SHP77 (cell line): ENCODE measurements around the gene NHSL2.
A peak's percentile ranks its signal among the peaks of the same experiment; 100 is the strongest.
"Not testable (repeated sequence)": the region's sequence is repeated elsewhere in the genome, so short reads cannot be mapped to it uniquely, and the experiment has no call there.

ENCODE experiments used
- DNase-seq, 2 experiments: peaks; one replicate each; lab custom pipeline; 2025; lab: John Stamatoyannopoulos, UW

The NHSL2 gene

DNA sequence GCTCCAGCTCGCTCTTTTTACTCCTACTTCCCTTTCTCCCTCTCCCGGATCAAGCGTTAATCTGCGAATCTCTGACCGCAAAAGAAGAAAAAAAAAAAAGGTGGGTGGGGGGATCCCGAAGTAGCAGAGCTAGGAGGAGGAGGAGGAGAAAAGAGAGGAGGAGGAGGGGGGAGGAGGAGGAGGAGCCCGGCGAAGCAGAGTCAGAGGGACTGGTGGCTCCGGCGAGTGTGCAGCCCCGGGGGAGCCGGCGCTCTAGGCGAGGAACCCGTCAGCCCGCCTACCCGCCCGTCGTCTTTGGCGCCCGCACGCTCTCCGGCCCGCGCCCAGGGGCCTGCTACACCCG is at the start of gene NHSL2:
NHSL2 (plus strand) TSS at position 203 of the 343 bp plus-strand sequence.
- no peak for DNase-seq

DNA sequence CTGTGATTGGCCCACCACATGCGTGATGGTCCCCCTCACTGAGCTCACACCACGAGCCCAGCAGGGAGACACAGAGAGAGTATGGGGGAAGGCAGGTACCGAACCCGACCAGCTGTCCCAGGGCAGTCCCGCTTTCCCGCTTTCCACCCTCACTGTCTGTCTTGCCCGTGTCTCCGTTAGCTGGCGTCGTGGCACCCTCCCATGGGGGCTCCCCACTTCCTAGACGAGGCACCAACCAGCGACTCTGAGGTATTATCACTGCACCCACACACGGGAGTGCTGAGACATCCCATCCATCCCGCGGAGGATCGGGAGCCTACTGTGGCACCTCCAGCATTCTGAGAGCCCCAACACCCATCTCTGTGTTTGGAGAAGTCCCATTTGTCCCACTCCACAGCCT is 43.0 kb upstream of the NHSL2 start:
- DNase-seq: no peak

DNA sequence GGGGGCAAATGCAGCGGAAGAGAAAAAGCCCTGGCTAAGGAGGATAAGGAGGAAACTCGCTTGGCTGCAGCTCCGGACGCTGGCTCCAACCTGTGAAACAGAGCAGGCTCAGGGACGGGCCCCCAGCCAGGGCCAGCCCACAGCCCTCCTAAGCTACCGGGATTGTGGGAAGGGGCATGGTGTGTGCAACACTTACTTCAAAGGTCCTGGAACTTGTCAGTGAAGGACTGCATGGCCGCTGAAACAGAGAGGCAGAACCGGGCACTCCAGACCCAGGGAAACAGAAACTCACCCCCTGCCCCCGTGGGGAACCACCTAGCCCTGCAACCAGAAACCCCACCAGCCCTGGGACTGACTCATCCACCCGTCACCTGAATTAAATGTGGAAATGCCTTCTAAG is 41.1 kb upstream of the NHSL2 start:
- not testable (repeated sequence) for DNase-seq

DNA sequence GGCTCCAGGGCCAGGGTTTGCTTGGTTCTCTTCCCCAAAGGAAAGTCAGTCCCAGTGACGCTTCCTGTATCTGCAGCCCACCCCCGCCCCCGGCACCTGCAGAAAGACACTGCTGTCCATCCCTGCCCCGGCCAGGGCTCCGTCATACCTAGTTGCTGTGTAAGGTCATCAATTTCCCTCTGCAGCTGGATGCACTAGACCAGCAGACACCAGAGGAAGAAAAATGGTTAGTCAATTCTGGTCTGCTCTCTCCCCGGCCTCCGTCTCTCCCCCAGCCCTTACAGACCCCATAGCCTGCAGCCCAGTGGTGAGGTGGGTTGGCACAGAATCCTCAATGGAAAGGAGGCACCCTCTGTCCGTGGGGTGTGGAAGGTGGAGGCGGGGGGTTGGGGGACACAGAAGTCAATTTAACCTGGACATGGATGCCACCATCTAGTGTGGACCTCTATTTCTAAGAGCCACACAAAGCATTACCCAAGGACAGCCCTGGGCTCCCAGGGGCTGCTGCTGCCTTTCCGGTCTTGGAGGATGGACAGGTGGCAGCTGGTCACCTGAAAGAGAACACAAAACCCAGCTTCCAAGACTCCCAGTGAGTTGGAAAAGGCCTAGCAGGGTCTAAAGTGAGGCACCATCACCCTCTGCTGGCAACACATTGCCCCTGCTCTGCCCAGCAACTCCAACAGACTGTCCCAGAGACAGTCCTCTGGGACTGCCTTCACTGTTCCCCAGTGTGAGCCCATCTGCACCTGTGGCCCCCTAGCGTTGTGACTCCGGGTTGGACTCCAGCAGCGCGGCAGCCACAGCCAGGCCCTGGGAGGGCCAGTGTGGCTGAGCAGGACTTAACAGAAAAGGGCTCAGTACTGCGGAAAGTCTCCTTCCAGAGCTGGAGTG is 40.2 kb upstream of the NHSL2 start:
- DNase-seq: peak; percentile 0 to 15

DNA sequence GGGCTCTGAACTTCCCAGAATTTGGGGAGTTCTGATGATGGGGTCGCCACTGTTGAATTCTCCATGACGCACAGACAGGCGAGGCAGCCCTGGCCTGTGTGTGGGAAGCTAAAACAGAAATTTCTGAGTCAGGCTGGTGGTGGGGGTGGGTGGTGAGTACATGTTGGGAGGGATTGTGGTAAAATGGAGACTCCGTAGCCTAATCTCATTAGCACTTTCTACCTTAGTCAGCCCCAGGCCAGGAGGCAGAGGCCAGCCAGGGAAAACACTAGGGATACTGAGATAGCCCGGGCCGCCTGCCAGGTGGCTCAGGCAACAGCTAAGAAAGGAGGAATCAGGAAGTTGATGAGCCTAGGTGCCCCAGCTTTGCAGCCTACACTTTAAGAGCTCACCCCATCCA is 39.3 kb upstream of the NHSL2 start:
- no peak for DNase-seq

DNA sequence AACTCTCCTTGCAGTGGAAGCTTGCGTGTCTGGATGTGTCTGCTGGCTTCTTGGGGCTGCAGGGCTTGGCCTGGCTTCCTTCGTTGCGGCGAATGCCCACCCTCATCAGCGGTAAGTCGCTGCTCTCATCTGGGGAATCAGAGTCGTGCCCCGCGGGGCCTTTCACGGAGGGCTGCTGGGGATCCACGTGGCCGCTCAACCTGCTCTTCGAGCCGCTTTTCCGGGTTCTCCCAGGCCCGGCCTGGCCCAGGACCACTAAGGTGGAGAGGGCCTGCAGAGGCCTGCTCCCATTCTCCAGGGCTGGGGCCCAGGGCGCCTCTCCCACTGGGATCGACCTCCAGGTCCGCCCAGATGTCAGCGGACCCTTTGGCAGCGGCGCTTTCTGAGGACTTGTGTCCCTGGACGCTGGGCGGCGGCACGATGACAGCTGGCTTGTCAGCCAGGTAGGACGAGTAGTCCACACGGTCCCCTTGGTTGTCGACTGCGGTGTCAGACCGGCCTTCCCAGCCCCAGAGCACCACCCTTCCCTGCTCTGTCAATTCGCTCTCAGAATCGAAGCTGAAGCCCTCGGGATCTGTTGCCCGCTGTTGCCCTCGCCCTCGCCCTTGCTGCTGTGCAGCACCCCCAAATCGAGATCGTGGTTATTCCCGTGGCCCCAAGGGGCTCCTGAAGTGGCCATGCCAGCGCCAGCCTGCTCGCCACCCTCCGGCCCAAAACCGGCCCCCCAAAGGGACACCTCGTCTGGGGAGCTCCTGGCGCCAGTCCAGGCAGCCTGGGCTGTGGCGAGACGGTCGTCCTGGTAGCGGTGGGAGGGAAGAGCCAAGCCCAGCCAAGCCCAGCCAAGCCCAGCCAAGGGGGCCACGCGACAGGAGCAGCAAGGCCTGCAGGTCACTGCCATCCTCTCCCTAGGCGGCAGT is 37.8 kb upstream of the NHSL2 start:
- no peak for DNase-seq

DNA sequence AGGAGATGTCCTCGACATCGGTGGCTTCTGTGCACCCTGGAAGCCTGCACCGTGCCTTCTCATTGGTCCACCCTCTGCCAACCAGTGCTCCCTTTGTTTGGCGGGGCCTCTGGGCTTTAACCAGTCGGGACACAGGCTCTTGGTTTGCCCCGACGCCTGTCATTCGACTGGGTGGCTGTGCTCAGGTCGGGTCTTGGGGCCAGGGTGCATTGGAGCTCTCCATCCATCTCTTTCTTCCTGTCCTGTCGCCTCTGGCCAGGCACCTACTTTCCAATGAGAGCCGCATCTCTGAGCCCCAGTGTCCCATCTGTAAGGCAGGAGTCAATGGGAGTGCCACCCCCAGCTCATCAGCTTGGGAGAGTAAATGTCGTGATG is 37.2 kb upstream of the NHSL2 start:
- no peak for DNase-seq

DNA sequence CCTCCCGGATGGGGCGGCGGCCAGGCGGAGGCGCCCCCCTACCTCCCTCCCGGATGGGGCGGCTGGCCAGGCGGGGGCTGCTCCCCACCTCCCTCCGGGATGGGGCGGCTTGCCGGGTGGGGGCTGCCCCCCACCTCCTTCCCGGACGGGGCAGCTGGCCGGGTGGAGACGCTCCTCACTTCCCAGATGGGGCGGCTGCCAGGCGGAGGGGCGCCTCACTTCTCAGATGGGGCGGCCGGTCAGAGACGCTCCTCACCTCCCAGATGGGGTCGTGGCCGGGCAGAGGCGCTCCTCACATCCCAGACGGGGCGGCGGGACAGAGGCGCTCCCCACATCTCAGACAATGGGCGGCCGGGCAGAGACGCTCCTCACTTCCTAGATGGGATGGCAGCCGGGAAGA is 33.8 kb upstream of the NHSL2 start:
- not testable (repeated sequence) for DNase-seq

DNA sequence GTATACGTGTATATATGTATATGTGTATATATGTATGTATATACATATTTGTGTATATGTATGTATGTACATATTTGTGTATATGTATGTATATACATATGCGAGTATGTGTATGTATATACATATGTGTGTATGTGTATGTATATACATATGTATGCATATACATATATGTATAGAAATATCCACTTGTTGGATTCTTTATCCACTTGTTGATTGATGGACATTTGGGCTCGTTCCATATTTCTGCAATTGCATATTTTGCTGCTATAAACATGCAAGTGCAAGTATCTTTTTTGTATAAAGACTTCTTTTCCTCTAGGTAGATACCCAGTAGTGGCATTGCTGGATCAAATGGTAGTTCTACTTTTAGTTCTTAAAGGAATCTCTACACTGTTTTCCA is 25.5 kb upstream of the NHSL2 start:
- no peak for DNase-seq

DNA sequence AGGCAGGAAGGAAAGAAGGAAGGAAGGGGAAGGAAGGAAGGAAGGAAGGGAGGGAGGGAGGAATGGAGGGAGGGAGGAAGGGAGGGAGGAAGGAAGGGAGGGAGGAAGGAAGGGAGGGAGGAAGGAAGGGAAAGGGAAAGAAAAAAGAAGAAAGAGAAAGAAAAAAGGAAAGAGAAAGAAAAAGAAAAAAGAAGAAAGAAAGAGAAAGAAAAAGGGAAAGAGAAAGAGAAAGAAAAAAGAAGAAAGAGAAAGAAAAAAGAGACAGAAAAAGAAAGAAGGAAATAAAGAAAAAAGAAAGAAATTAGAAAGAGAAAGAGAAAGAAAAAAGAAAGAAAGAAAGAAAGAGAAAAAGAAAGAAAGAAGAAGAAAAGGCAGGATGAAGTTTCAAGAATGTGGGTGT is 15.0 kb upstream of the NHSL2 start:
- DNase-seq: no peak

DNA sequence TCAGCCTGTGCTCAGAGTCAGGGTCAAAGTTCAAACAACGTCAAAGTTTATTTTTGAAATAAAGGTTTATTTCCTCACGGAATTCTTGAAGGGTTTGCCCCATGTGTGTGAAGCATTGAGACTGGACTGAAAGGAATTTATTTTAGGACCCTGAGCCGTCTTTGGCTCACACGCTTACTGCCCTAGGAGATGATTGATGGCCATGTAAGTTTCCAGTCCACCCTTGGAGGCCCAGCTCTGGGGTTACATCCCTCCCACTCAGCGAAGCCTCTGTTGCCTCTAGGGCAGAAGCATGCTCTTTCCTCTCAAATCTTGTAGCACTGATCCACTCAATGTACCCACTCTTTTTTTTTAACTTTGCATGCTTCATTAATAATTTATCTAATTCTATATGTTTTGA is 4.5 kb upstream of the NHSL2 start:
- no peak for DNase-seq

DNA sequence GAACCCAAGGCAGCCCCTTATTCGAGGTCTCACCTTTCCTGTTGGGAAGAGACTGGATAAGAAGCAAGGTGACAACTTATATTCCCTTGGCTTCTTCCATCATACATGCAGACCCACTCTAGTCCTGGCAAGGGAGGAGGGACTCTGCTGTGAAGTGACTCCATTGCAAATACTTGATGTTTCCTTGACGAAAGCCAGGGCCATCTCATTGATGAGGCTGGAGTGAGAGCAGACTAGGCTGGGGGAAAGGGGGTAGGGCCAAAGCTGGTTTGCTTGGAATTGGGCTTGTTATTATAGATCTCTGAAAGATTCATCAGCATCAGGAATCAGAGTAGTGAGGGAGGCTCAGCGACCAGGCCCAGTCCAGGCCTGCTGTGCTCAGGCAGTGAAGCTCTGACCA is 2.3 kb upstream of the NHSL2 start:
- DNase-seq: no peak

DNA sequence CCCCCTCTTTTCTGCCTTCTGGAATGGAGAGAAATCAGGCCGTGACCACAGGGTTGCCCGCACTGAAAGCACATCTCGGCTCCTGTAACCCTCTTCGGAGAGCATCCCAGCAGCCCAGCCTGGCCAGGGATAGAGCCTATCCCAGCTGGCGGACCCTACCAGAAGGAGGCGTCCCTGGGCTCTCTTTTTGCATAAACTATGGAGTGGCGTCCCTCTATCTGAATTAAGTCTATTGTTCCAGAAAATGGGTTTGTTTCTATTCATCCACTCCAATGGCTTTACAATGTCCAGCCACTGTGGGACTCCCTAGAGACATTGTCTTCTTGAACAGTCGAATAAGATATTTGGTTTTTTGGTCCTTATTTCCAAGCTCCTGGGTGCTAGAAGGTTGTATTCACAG is 689 bp upstream of the NHSL2 start:
- no peak for DNase-seq

DNA sequence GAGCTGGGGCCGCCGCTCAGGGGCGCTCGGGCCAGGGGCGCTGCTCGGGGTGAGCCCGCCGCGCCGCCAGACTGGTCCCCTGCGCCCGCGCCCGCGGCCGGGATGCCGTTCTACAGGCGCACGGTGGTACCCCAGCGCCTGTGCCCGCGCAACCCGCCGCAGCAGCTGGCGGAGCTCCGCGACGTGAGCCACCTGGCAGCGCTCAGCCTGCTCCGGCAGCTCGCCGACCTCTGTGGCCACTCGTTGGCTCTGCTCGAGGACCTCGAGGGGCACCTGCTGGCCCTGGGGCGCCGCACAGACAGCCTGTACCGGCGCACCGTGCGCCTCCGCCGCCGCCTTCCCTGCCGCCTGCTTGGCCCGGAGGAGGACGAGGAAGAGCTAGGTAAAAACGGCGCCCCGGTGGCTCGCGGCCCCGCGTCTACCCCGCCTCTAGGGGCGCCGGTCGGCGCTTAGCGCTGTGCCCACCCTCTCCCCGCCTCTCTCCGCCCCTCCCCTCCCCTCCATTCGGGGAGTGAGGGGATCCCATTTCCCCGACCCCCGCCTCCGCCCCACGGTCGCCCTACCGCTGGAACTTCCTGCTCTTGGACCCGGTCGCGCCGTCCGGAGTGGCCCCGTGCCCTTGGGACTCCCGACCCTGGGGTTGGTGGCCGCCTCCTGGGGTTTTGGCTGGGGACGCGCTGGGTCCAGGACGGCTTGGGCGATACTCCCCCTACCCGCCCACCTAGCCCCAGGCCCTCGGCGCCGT is 513 bp downstream of the NHSL2 start:
- no peak for DNase-seq

DNA sequence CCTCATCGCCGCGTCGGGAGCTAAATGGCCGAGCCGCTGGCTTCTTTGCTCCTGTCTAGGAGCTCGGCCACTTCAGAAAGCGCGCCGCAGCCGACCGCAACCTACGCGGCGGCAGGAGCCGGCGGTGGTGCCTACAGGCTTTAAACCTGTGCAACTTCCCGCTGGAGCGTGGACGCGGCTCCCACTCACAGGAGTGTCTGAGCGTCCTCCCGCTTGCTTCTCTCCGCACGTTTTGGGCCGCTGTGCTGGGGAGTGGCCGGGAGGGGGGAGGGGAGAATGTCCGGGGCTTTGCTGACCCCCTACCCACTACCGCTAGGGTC is 1.0 kb downstream of the NHSL2 start:
- no peak for DNase-seq

DNA sequence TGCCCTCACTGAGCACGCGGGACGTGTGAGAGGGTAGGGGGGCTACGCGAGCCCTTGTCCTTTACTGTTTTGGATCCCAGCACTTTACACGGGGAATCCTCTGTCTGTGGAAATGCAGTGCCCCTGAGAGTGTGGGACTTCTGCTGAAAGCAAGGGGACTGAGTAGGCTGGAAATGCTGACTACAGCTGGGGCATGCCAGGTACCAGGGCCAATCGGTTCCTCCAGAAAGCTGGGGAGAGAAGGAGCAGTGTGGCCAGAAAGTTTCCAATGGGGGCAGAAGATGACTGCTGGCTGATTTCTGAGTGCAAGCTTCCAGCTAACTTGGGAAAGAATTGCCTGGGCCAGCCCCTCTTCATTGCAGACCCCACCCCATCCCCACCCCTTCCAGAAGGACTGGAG is 1.5 kb downstream of the NHSL2 start:
- DNase-seq: no peak

DNA sequence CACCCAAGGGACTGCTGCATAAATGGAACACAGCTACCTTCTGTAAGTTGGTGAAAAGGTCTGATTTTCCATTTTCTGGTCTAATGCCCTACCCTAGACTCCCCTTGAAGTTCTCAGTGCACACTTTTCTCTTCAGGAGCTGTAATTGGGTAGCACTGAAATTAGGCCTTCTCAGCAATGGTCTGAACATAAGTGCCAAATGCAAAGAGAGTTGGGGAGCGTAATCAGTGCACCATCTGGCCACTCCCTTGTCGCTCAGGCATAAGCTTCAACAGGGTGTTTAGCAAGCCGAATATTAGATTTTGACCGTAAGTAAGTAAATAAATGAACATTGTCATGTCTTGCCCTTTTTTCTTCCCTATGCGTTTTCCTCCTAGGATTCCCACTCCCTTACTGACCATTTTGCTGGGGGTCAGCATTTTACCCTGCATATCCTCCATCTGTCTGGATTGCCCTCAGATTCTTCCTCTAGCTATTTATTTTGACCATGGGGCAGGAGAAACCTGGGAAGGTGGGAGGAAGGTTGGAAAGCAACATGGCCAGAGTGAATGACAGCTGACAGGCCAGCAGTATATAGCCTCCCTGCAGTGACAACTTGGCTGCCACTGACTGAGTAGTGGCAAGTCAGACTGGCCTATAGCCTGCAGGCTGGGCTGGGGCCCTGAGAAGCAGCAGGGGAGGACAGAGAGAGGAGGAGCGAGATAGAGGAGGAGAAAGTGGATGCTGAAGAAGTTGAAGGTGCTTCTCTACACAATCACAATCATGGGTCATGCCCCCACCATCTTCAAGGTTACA is 2.7 kb downstream of the NHSL2 start:
- DNase-seq: no peak

DNA sequence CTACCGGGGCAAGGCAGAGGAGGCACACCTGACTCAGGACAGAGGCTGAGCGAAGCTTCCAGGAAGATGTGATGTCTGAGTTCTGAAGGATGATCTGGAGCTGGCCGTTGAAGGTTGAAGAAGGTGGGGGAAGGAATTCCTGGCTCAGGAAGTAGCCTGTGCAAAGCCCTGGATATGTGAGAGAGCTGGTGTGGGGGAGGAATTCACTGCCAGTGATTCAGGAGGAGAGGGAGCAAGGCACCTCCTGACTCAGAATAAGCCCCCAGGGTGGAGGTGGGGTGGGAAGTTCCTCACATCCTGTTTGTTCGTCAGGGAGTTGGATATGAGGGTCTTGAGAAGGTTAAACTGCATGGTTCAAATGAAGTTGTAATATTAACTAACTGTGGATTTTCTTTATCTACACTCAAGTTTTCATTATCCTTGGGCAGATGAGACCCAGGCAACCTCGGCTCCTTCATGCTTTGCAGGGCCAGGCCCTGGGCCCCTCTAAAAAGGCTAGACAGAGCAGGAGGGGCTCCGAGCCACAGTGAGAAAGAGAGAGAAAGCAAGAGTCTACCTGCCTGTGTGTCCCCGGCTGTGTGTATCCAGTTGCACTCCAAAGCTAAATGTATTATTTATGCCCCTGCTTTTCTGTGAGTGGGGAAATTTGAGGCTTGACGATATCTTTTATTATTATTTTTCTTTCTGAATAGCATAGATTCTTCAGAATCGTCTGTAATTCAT is 7.1 kb downstream of the NHSL2 start:
- DNase-seq: no peak

DNA sequence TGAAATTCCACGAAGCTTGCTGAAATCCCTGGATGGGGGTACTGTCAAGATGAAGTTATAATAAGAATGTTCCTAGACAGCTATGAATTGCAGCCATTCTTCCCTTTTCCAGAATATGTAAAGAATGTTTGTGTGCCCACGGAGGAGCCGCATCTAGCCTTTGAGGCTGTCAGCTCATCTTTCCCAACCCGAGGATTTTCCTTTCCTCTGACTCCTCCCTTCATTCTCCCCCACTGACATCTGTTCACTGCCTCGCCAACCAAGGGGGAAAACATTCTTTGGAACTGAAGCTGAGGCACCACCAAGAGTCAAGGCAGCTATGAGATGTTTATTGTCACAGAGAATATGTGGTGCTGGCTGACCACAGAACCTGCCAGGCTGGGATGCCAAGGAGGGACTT is 8.8 kb downstream of the NHSL2 start:
- no peak for DNase-seq

DNA sequence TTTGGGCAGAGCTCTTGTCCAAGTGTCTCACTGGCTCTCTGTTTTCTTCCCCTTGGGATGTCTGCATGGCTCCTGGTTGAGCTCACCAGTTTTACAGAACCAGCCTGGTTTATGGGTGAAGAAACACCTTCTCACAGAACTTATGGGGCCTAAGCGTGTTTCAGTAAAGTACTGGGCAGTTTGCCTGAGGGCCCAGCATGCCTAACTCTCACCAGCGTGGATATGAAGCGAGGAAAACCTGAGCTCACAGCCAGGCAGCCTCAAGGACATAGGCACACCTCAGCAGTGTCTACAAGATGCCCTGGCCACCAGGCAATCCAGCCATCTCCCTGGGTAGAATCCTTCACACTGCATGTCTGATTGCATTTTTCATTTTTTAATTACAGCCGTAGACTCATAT is 9.2 kb downstream of the NHSL2 start:
- DNase-seq: no peak

DNA sequence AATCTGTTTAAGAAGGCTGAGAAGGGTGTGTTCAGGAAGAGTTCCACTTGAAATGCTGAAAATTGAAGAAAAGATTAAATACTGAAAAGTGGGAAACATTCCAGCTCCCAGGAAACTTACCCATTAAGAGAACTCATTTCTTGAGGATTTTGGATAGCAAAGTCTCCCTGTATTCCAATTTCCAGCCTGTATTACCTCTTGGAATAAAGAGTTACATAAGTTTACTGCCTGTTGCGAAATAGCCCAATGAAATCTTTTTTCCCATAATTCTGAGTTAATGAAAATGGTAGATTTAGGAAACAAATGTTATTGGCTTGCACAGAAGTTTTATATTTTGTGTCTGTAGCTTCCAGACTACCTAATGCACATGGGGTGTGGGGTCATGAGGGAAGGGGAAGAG is 12.0 kb downstream of the NHSL2 start:
- no peak for DNase-seq
